Neural cell (in vitro differentiated cells): Measurements from ENCODE around the gene FXYD2. TPM values are rescaled to one million over a fixed set of nuclear protein-coding genes. Genes with fewer than 3 reads are reported as not detected.

ENCODE experiments used
- H2AFZ ChIP-seq: fragments of 200-600, 300-800 bp; sonication (generic), shearing (Covaris generic); 2 replicates; pipeline ENCODE4 v1.6.0; 2014; ENCODE audit warnings: low read depth, mild to moderate bottlenecking, antibody characterized with exemption, low read length, moderate library complexity
- H3F3A ChIP-seq: fragments of 200-600 bp; shearing (Covaris generic); 2 replicates; pipeline ENCODE4 v1.6.1; 2016; ENCODE audit warnings: mild to moderate bottlenecking, moderate library complexity, mixed read lengths, antibody characterized with exemption, low read length; ENCODE audit not compliant: insufficient read depth, poor library complexity, severe bottlenecking
- H3K27ac ChIP-seq: fragments of 200-600, 300-800 bp; sonication (generic), shearing (Covaris generic); 2 replicates; pipeline ENCODE4 v1.5.1; 2014; ENCODE audit warnings: mild to moderate bottlenecking, low read length, moderate library complexity
- H3K27me3 ChIP-seq: fragments of 300-800, 200-600 bp; sonication (generic), shearing (Covaris generic); 2 replicates; pipeline ENCODE4 v1.6.0; 2014; ENCODE audit warnings: mild to moderate bottlenecking, low read depth, low read length, moderate library complexity; ENCODE audit not compliant: insufficient read depth
- H3K36me3 ChIP-seq: fragments of 300-800, 200-600 bp; sonication (generic), shearing (Covaris generic); 2 replicates; pipeline ENCODE4 v1.5.1; 2014; ENCODE audit warnings: mild to moderate bottlenecking, antibody characterized with exemption, low read length, moderate library complexity; ENCODE audit not compliant: insufficient read depth
- H3K4me2 ChIP-seq: fragments of 300-800, 200-600 bp; sonication (generic), shearing (Covaris generic); 2 replicates; pipeline ENCODE4 v1.6.0; 2014; ENCODE audit warnings: mild to moderate bottlenecking, low read length
- H3K4me3 ChIP-seq: fragments of 300-800, 200-600 bp; sonication (generic), shearing (Covaris generic); 2 replicates; pipeline ENCODE4 v1.5.1; 2014; ENCODE audit warnings: mild to moderate bottlenecking, low read length, moderate library complexity
- H3K79me2 ChIP-seq: fragments of 200-600 bp; shearing (Covaris generic); replicated peaks from 2 replicates; pipeline ENCODE4 v1.6.0; 2014; ENCODE audit warnings: mild to moderate bottlenecking, low read length, moderate library complexity; ENCODE audit not compliant: insufficient read depth
- H3K9ac ChIP-seq: fragments of 300-800, 200-600 bp; sonication (generic), shearing (Covaris generic); 2 replicates; pipeline ENCODE4 v1.6.1; 2016; ENCODE audit warnings: mild to moderate bottlenecking, low read length, mixed read lengths
- H3K9me2 ChIP-seq: fragments of 200-600 bp; shearing (Covaris generic); 2 replicates; pipeline ENCODE4 v1.6.1; 2016; ENCODE audit warnings: mild to moderate bottlenecking, low read length, mixed read lengths; ENCODE audit not compliant: insufficient read depth
- H3K9me3 ChIP-seq: fragments of 200-600, 300-800 bp; sonication (generic), shearing (Covaris generic); 2 replicates; pipeline ENCODE4 v1.6.1; 2016; ENCODE audit warnings: mild to moderate bottlenecking, mixed run types, low read length, moderate library complexity, mixed read lengths
- H4K20me1 ChIP-seq: fragments of 200-600 bp; shearing (Covaris generic); 2 replicates; pipeline ENCODE4 v1.6.1; 2016; ENCODE audit warnings: mild to moderate bottlenecking, mixed run types; ENCODE audit not compliant: insufficient read depth
- EP300 ChIP-seq: fragments of 450-650 bp; conservative IDR thresholded peaks from 2 replicates; pipeline ENCODE4 v1.6.1; 2014; ENCODE audit warnings: antibody characterized with exemption, mild to moderate bottlenecking, moderate library complexity; ENCODE audit not compliant: poor library complexity, severe bottlenecking
- EZH2 ChIP-seq: fragments of 200-600, 300-800 bp; shearing (Covaris generic), sonication (generic); IDR thresholded peaks from 2 replicates; pipeline ENCODE4 v1.6.1; 2014; ENCODE audit warnings: antibody characterized with exemption, low read length, borderline replicate concordance, mild to moderate bottlenecking; ENCODE audit not compliant: insufficient read depth, poor library complexity, severe bottlenecking
- MXI1 ChIP-seq: fragments of 450-650 bp; conservative IDR thresholded peaks from 2 replicates; pipeline ENCODE4 v1.6.1; 2014; ENCODE audit warnings: antibody characterized with exemption, mild to moderate bottlenecking; ENCODE audit not compliant: poor library complexity, severe bottlenecking
- POLR2AphosphoS5 ChIP-seq: IDR thresholded peaks from 2 replicates; pipeline ENCODE4 v1.6.1; 2012
- RAD21 ChIP-seq: fragments of 450-650 bp; conservative IDR thresholded peaks from 2 replicates; pipeline ENCODE4 v1.6.1; 2014; ENCODE audit warnings: antibody characterized with exemption, mild to moderate bottlenecking, moderate library complexity
- SMC3 ChIP-seq: fragments of 450-650 bp; conservative IDR thresholded peaks from 2 replicates; pipeline ENCODE4 v1.6.1; 2014; ENCODE audit warnings: antibody characterized with exemption, mild to moderate bottlenecking, moderate library complexity; ENCODE audit not compliant: poor library complexity
- TAF1 ChIP-seq: IDR thresholded peaks from 2 replicates; pipeline ENCODE4 v1.6.1; 2012; ENCODE audit warnings: low read depth
- polyA plus RNA-seq: library from polyadenylated mRNA; depleted of rRNA; stranded (reverse); fragments of >200 nt; gene quantifications from 2 replicates; pipeline ENCODE4 v1.2.3, GENCODE V29; 2014
- TF ChIP-seq, protein P1 (sequence below): fragments of 450-650 bp; IDR thresholded peaks from 2 replicates; pipeline ENCODE4 v1.5.1; 2014; ENCODE audit warnings: antibody characterized with exemption, mild to moderate bottlenecking, moderate library complexity; ENCODE audit not compliant: poor library complexity, severe bottlenecking
- TF ChIP-seq, protein P2 (sequence below): IDR thresholded peaks from 2 replicates; pipeline ENCODE4 v1.6.1; 2012; ENCODE audit warnings: borderline replicate concordance

The FXYD2 gene
- polyA plus RNA-seq, 1 donor from 2014 or later: 4.8 TPM

- Histone ChIP-seq H3K27ac (no peak overlapping the region), H3K9me3 (no peaks in the 10 kb centered on the region), H3K27me3 (no peaks in the 10 kb centered on the region), H3K4me2 (no peak overlapping the region), H3K36me3 (peaks cover 3% of the 10 kb centered on the region), H3K4me3 (no peak overlapping the region), H3K9me2 (no peaks in the 10 kb centered on the region), H3F3A (no peaks in the 10 kb centered on the region), H3K79me2 (peaks cover 16% of the 10 kb centered on the region), H2AFZ (no peak overlapping the region), H3K9ac (no peak overlapping the region), H4K20me1 (peaks cover 5% of the 10 kb centered on the region)
- TF ChIP-seq TAF1: no peak
- no peak for TF ChIP-seq MXI1
- no peak for TF ChIP-seq EZH2
- TF ChIP-seq SMC3: no peak
- no peak for TF ChIP-seq POLR2AphosphoS5
- TF ChIP-seq, protein P1, sequence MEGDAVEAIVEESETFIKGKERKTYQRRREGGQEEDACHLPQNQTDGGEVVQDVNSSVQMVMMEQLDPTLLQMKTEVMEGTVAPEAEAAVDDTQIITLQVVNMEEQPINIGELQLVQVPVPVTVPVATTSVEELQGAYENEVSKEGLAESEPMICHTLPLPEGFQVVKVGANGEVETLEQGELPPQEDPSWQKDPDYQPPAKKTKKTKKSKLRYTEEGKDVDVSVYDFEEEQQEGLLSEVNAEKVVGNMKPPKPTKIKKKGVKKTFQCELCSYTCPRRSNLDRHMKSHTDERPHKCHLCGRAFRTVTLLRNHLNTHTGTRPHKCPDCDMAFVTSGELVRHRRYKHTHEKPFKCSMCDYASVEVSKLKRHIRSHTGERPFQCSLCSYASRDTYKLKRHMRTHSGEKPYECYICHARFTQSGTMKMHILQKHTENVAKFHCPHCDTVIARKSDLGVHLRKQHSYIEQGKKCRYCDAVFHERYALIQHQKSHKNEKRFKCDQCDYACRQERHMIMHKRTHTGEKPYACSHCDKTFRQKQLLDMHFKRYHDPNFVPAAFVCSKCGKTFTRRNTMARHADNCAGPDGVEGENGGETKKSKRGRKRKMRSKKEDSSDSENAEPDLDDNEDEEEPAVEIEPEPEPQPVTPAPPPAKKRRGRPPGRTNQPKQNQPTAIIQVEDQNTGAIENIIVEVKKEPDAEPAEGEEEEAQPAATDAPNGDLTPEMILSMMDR: no peak
- TF ChIP-seq, protein P2, sequence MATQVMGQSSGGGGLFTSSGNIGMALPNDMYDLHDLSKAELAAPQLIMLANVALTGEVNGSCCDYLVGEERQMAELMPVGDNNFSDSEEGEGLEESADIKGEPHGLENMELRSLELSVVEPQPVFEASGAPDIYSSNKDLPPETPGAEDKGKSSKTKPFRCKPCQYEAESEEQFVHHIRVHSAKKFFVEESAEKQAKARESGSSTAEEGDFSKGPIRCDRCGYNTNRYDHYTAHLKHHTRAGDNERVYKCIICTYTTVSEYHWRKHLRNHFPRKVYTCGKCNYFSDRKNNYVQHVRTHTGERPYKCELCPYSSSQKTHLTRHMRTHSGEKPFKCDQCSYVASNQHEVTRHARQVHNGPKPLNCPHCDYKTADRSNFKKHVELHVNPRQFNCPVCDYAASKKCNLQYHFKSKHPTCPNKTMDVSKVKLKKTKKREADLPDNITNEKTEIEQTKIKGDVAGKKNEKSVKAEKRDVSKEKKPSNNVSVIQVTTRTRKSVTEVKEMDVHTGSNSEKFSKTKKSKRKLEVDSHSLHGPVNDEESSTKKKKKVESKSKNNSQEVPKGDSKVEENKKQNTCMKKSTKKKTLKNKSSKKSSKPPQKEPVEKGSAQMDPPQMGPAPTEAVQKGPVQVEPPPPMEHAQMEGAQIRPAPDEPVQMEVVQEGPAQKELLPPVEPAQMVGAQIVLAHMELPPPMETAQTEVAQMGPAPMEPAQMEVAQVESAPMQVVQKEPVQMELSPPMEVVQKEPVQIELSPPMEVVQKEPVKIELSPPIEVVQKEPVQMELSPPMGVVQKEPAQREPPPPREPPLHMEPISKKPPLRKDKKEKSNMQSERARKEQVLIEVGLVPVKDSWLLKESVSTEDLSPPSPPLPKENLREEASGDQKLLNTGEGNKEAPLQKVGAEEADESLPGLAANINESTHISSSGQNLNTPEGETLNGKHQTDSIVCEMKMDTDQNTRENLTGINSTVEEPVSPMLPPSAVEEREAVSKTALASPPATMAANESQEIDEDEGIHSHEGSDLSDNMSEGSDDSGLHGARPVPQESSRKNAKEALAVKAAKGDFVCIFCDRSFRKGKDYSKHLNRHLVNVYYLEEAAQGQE: no peak
- TF ChIP-seq EP300: no peak
These were observed 14.4 kb upstream of the FXYD2 start for GRCh38 chr11:117838901-117839300.

GRCh38 chr11:117837791-117838190, 13.2 kb upstream of the FXYD2 start:
- Histone ChIP-seq H3K9me2 (no peaks in the 10 kb centered on the region), H3K4me2 (no peak overlapping the region), H3K79me2 (peaks cover 7% of the 10 kb centered on the region), H4K20me1 (no peaks in the 10 kb centered on the region), H3K36me3 (peaks cover 3% of the 10 kb centered on the region), H3K9ac (no peak overlapping the region), H2AFZ (no peak overlapping the region), H3K27ac (no peak overlapping the region), H3F3A (no peaks in the 10 kb centered on the region), H3K9me3 (no peaks in the 10 kb centered on the region), H3K27me3 (no peaks in the 10 kb centered on the region), H3K4me3 (no peak overlapping the region)
- TF ChIP-seq EP300: no peak
- no peak for TF ChIP-seq POLR2AphosphoS5
- TF ChIP-seq MXI1: no peak
- TF ChIP-seq, protein P2: no peak
- TF ChIP-seq, protein P1: no peak
- TF ChIP-seq SMC3: no peak
- TF ChIP-seq TAF1: no peak
- no peak for TF ChIP-seq RAD21
- no peak for TF ChIP-seq EZH2
